ENCODE data around the gene DIS3L2. TPM values are rescaled to one million over a fixed set of nuclear protein-coding genes. Genes with fewer than 3 reads are reported as not detected.
"Not testable (repeated sequence)": the region's sequence is repeated elsewhere in the genome, so short reads cannot be mapped to it uniquely, and the experiment has no call there.

The DIS3L2 gene
- total RNA-seq, 4 donors from 2014 or later, result 52.8 to 74.9 (median 61.8) TPM

DNA sequence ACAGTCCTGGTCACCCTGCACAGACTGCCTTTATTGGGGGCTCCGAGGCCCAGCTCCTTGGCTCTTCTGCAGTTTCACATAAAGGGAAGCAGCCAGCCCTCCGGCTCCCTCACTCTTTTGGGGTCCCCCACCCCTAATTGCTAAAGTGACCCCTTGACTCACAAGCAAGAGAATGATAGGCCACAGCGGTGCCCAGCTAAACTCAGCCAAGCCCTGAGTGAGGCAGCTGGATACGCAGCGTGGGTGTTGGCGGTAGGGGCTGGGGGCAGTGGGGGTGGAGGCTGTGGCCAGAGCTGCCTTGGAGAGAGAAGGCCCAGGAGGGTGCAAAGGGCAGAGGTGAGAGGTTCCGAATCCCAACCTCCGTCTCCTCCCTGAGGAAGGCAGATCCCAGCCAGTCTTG is 391.6 kb downstream of the DIS3L2 start:
- TF ChIP-seq POLR2A (IDR thresholded peaks at IDR 0.05) (no peak), EP300 (IDR thresholded peaks at IDR 0.05) (no peak)
- TF ChIP-seq, protein P1, sequence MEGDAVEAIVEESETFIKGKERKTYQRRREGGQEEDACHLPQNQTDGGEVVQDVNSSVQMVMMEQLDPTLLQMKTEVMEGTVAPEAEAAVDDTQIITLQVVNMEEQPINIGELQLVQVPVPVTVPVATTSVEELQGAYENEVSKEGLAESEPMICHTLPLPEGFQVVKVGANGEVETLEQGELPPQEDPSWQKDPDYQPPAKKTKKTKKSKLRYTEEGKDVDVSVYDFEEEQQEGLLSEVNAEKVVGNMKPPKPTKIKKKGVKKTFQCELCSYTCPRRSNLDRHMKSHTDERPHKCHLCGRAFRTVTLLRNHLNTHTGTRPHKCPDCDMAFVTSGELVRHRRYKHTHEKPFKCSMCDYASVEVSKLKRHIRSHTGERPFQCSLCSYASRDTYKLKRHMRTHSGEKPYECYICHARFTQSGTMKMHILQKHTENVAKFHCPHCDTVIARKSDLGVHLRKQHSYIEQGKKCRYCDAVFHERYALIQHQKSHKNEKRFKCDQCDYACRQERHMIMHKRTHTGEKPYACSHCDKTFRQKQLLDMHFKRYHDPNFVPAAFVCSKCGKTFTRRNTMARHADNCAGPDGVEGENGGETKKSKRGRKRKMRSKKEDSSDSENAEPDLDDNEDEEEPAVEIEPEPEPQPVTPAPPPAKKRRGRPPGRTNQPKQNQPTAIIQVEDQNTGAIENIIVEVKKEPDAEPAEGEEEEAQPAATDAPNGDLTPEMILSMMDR (IDR thresholded peaks at IDR 0.05), result no peak
- H3K4me1 ChIP-seq, result peaks cover 0 to 16% (median 2%) of the 10 kb centered on the region in 4 donors
- H3K27ac ChIP-seq, result no peak overlapping the region
- H3K9me3 ChIP-seq, result peaks cover 0 to 3% (median 0%) of the 10 kb centered on the region in 4 donors
- 60 to 68% methylated on average over 6 to 8 of the region's 8 CpGs for WGBS, 2 donors
- H3K4me3 ChIP-seq, result no peak overlapping the region
- H3K27me3 ChIP-seq, result peaks cover 0 to 56% of the 10 kb centered on the region in 2 donors
- no peaks in the 10 kb centered on the region for H3K36me3 ChIP-seq
- no peak for DNase-seq (ENCODE audit: low spot score in 2 of 2)

GRCh38 chr2:232353660-232354059 is 392.1 kb downstream of the DIS3L2 start:
- Histone ChIP-seq H3K4me1 (peaks cover 0 to 16% (median 2%) of the 10 kb centered on the region in 4 donors), H3K4me3 (no peak overlapping the region), H3K9me3 (no peaks in the 10 kb centered on the region), H3K36me3 (no peaks in the 10 kb centered on the region), H3K27me3 (peaks cover 0 to 56% of the 10 kb centered on the region in 2 donors), H3K27ac (no peak overlapping the region)
- TF ChIP-seq POLR2A (IDR thresholded peaks at IDR 0.05) (no peak), EP300 (IDR thresholded peaks at IDR 0.05) (no peak)
- TF ChIP-seq, protein P1 (IDR thresholded peaks at IDR 0.05), result no peak
- no peak for DNase-seq (ENCODE audit: low spot score in 2 of 2)
- 84% methylated on average over 7 of the region's 7 CpGs for WGBS, 2 donors

DNA sequence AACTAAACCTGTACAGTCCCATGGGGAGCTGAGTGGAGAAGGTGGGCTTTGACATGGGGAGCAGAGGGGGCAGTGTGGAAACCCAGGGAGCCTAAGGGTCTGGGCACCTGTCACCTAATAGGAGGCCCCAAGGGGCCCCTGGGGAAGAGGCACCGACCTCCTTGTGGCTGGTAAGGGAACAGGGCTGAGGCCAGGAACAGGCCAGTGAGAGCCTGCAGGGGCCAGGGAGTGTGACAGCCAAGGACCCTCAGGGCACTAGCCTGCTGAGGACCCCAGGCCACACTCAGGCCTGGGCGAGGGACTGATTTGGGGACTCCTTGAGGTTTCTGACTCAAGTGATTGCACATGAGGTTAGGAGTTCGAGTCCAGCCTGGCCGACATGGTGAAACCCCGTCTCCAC is 392.6 kb downstream of the DIS3L2 start:
- Histone ChIP-seq H3K9me3 (no peaks in the 10 kb centered on the region), H3K4me3 (no peak overlapping the region), H3K27ac (no peak overlapping the region), H3K4me1 (peaks cover 0 to 16% (median 2%) of the 10 kb centered on the region in 4 donors), H3K36me3 (no peaks in the 10 kb centered on the region), H3K27me3 (peaks cover 0 to 56% of the 10 kb centered on the region in 2 donors)
- 86 to 91% methylated on average over 5 of the region's 5 CpGs for WGBS, 2 donors
- no peak for DNase-seq (ENCODE audit: low spot score in 2 of 2)
- TF ChIP-seq POLR2A (IDR thresholded peaks at IDR 0.05), result no peak
- TF ChIP-seq, protein P1 (IDR thresholded peaks at IDR 0.05), result no peak
- no peak for TF ChIP-seq EP300 (IDR thresholded peaks at IDR 0.05)

DNA sequence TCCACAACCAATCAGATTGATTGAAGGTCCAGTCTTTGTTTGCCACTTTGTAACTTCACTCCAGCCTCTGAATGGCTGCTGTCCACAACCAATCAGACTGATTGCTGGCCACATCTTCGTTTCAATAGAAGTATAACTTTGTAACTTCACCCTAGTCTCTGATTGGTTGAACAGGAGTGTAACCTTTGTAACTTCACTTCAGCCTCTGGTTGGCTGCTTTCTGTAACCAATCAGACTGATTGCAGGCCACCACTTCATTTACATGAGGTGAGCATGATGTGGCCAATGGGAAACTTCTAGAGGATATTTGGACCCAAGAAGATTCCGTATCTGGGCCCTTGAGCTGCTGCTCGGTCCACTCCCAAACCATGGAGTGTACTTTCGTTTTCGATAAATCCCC is 400.1 kb downstream of the DIS3L2 start:
- Histone ChIP-seq H3K4me3 (no peak overlapping the region), H3K4me1 (no peaks in the 10 kb centered on the region), H3K27me3 (no peaks in the 10 kb centered on the region), H3K36me3 (no peaks in the 10 kb centered on the region), H3K9me3 (peaks cover 0 to 2% (median 0%) of the 10 kb centered on the region in 4 donors), H3K27ac (no peak overlapping the region)
- DNase-seq (ENCODE audit: low spot score in 2 of 2), result no peak
- 91 to 94% methylated on average over 5 of the region's 5 CpGs for WGBS, 2 donors
- TF ChIP-seq POLR2A (IDR thresholded peaks at IDR 0.05), result no peak
- no peak for TF ChIP-seq EP300 (IDR thresholded peaks at IDR 0.05)
- TF ChIP-seq, protein P1 (IDR thresholded peaks at IDR 0.05), result no peak

GRCh38 chr2:232362174-232362900 is 400.8 kb downstream of the DIS3L2 start:
- Histone ChIP-seq H3K4me3 (no peak overlapping the region), H3K36me3 (no peaks in the 10 kb centered on the region), H3K4me1 (no peaks in the 10 kb centered on the region), H3K27ac (no peak overlapping the region), H3K9me3 (peaks cover 0 to 2% (median 0%) of the 10 kb centered on the region in 4 donors), H3K27me3 (no peaks in the 10 kb centered on the region)
- no peak for DNase-seq (ENCODE audit: low spot score in 2 of 2)
- TF ChIP-seq EP300 (IDR thresholded peaks at IDR 0.05), result no peak
- TF ChIP-seq, protein P1 (IDR thresholded peaks at IDR 0.05), result no peak
- no peak for TF ChIP-seq POLR2A (IDR thresholded peaks at IDR 0.05)
- WGBS, 2 donors, result 67 to 74% methylated on average over 8 of the region's 8 CpGs

- not testable (repeated sequence) for H3K27ac ChIP-seq; DNase-seq (ENCODE audit: low spot score in 2 of 2); H3K9me3 ChIP-seq; H3K27me3 ChIP-seq; H3K36me3 ChIP-seq; H3K4me1 ChIP-seq
- WGBS, 2 donors, result 79 to 81% methylated on average over 11 to 12 of the region's 12 CpGs
- peak overlapping the region in 2 of 4 donors; percentile 14 to 19 for H3K4me3 ChIP-seq
Observed at GRCh38 chr2:232363064-232363783, 401.7 kb downstream of the DIS3L2 start.
